Measurements from ENCODE around the gene WNT7B. TPM values are rescaled to one million over a fixed set of nuclear protein-coding genes. Genes with fewer than 3 reads are reported as not detected.

Gene WNT7B
- total and polyA plus RNA-seq, 2 of the 8 experiments (the other 6 are each of a cell fraction or from before 2014, with no cell fraction given), result 0.14 to 0.24 TPM

GRCh38 chr22:45929649-45930048 lies 47.3 kb downstream of the WNT7B start (continued):
- TF ChIP-seq CTBP2 (IDR thresholded peaks at IDR 0.05; ENCODE audit: borderline replicate concordance, insufficient read depth, insufficient read length, low read length), result no peak
